HUES6 (cell line): Measurements from ENCODE around the gene SNIP1.

ENCODE experiments used
- H3K27ac ChIP-seq: 2 replicates; pipeline ENCODE4 v1.7.0; 2013; ENCODE audit warnings: low read depth, mild to moderate bottlenecking, low read length, inconsistent platforms
- H3K27me3 ChIP-seq: 2 replicates; pipeline ENCODE4 v1.6.1; 2013; ENCODE audit warnings: low read length; ENCODE audit not compliant: control insufficient read depth, insufficient read depth
- H3K36me3 ChIP-seq: 2 replicates; pipeline ENCODE4 v1.6.1; 2013; ENCODE audit warnings: low read length; ENCODE audit not compliant: control insufficient read depth, insufficient read depth
- H3K4me1 ChIP-seq: 2 replicates; pipeline ENCODE4 v1.6.1; 2013; ENCODE audit warnings: low read length; ENCODE audit not compliant: control insufficient read depth, insufficient read depth
- H3K4me3 ChIP-seq: 2 replicates; pipeline ENCODE4 v1.5.1; 2013; ENCODE audit warnings: low read depth, low read length
- H3K9ac ChIP-seq: one replicate; pipeline ENCODE4 v1.6.1; 2013; ENCODE audit warnings: mild to moderate bottlenecking, low read length
- H3K9me3 ChIP-seq: 2 replicates; pipeline ENCODE4 v1.6.1; 2013; ENCODE audit warnings: low read depth, low read length; ENCODE audit not compliant: control insufficient read depth, insufficient read depth

SNIP1 gene

GRCh38 chr1:37485902-37486679 is 68.0 kb downstream of the SNIP1 start:
- Histone ChIP-seq H3K36me3 (peaks cover 47% of the 10 kb centered on the region), H3K27ac (no peak overlapping the region), H3K27me3 (no peaks in the 10 kb centered on the region), H3K9me3 (no peaks in the 10 kb centered on the region), H3K4me3 (no peak overlapping the region), H3K4me1 (peaks cover 3% of the 10 kb centered on the region), H3K9ac (no peak overlapping the region)
